ENCODE results near the gene SPATC1L. TPM values are rescaled to one million over a fixed set of nuclear protein-coding genes. Genes with fewer than 3 reads are reported as not detected.
"Not testable (repeated sequence)": the region's sequence is repeated elsewhere in the genome, so short reads cannot be mapped to it uniquely, and the experiment has no call there.

Gene SPATC1L
- total RNA-seq, 1 experiment from 2014 or later = 4.3 TPM

DNA sequence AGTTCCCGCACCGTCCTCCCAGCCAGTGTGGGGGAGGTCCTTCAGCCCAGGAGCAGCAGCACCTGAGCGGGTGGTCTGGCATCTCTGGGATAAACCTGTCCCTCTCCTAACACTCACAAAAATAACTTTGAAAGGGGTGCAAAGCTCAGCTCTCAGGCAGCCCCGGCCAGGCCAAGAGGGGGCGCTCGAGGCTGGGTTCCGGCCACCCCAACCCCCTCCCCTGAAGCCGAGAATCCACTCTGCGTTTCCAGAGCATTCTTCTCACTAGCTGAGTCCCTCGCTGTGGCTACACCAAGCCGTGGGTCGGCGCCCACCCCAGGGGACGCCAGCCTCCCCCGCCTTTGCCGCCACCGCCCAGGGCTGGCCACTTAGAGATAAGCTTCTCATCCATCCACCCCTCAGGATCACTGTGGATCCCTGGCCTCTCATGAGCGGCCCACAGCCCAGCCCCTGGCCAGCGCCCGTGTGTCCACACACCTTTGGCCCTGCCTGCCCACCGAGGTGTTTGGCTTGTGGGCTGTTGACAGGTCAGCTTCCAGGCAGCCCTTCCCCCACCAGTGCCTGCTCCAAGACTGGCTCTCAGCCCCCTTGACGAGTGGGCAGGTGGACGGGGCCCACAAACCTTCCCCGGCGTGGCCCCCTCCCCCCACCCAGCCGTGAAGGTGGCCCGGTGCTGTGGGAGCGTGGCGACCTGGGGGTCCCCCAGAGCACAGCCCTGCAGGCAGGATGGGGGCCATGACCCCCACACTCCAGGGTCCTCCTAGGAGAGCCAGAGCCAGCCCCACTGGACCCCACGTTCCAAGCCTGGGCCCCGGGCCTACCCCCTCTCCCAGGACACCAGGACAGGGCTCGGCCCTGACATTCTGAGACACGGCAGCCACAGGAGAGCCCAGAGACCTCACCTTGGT is 30.8 kb downstream of the SPATC1L start:
- H3K36me3 ChIP-seq = no peaks in the 10 kb centered on the region
- no peak overlapping the region for H3K4me3 ChIP-seq
- H3K27me3 ChIP-seq (replicated peaks) = no peaks in the 10 kb centered on the region
- peaks cover 7% of the 10 kb centered on the region for H3K4me1 ChIP-seq (replicated peaks)
- DNase-seq (ENCODE audit: low read depth in 1 of 2, low spot score in 2 of 2) = peak; percentile 34 to 65
- no peak overlapping the region for H3K27ac ChIP-seq
- H3K9me3 ChIP-seq (replicated peaks) = no peaks in the 10 kb centered on the region

DNA sequence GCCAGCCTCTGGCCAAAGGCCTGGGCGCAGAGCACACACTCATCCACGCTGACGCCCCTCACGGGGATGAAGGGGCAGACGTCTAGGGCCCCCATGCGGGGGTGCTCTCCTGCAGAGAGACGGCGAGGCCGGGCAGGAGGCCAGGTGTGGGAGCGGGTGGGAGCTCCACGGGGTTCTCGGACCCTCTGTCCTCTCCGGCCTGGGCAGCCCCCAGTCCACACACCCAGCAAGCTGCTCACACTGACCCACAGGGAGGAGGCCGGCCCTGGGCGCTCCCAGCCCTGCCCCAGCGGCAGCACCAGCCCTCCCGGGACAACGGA is 31.4 kb downstream of the SPATC1L start:
- no peaks in the 10 kb centered on the region for H3K9me3 ChIP-seq (replicated peaks)
- H3K4me3 ChIP-seq = no peak overlapping the region
- DNase-seq (ENCODE audit: low read depth in 1 of 2, low spot score in 2 of 2) = no peak
- H3K36me3 ChIP-seq = no peaks in the 10 kb centered on the region
- no peaks in the 10 kb centered on the region for H3K27me3 ChIP-seq (replicated peaks)
- no peak overlapping the region for H3K27ac ChIP-seq
- peaks cover 7% of the 10 kb centered on the region for H3K4me1 ChIP-seq (replicated peaks)

DNA sequence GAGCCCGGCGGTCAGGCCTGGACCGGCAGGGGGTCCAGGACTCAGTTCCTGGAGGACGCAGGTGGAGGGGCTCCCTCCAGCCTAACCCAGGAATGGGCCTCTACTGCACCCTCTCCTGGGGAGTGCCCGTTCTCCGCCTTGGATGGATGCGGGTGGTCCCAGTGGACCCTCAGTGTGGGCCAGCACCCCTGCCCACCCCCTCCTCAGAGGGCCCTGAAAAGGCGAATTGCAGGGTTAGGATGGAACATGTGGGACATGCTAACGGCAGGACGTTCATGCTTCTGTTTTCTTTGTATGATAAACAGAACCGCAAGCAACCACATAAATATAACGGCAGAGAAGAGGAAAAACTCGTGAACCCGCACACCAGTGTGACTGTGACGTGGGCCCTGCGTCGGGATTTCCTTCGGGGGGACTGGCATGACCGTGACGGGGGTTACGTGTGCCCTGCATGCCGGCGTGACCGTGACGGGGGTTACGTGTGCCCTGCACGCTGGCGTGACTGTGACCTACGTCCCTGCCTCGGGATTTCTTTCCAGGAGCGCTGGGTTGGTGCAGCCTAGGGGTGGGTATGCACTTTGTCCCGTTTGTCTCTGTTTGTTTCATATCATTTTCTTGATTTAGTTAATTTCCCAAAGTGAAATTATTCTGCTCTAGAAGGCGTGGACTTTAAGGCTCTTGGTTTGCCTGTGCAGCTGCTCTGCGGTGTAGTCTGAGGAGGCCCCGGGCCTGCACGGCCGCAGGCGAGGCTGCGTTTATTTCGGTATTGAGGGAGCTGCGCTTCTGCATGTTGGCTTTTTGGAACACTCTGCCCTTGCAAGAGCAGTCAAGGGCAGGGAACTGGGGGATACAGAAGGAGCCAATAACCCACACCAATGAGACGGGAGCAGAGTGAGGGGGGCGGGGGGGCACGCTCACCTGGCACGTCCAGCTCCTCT is 32.0 kb downstream of the SPATC1L start:
- Histone ChIP-seq H3K27me3 (replicated peaks) (no peaks in the 10 kb centered on the region), H3K9me3 (replicated peaks) (no peaks in the 10 kb centered on the region), H3K36me3 (no peaks in the 10 kb centered on the region), H3K4me1 (replicated peaks) (peaks cover 7% of the 10 kb centered on the region), H3K27ac (no peak overlapping the region), H3K4me3 (no peak overlapping the region)
- peak in 1 of 2 experiments; percentile 41 for DNase-seq (ENCODE audit: low read depth in 1 of 2, low spot score in 2 of 2)

DNA sequence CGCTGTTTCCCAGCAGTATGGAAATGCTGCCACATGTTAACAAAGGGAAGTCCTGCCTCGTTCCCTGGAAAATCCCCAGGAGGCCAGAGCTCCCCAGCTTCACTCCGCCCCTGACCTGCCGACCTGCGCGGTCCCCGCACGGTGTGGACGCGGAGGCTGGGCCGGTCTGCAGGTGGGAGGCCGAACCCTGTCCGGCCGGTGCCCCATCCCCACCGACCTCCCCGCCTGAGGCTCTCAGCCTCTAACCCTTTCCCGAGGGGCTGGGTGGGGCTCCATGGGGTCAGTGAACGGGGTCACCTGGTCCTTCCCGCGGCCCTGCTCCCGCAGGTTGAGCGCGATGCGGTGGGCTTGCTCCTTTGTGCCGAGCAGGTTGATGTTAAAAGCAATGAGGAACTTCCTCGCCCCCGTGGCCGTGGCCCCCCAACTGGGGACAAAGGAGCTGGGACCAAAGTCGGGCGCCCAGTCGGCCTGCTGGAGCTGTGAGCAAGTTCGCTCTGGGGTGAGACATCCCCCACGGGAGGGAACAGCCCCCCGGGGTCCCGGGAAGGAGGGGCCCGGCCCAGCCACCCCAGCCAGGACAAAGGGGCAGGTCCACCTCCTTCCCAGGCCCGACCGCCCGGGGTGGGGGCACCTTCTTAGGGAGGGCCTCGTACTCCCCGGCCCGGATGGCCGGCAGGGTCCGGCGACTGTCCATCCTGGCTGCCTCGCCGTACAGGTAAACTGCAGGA is 32.8 kb downstream of the SPATC1L start:
- Histone ChIP-seq H3K9me3 (replicated peaks) (no peaks in the 10 kb centered on the region), H3K27ac (no peak overlapping the region), H3K27me3 (replicated peaks) (no peaks in the 10 kb centered on the region), H3K4me3 (no peak overlapping the region), H3K4me1 (replicated peaks) (peaks cover 7% of the 10 kb centered on the region), H3K36me3 (no peaks in the 10 kb centered on the region)
- DNase-seq (ENCODE audit: low read depth in 1 of 2, low spot score in 2 of 2) = peak in 1 of 2 experiments; percentile 46

DNA sequence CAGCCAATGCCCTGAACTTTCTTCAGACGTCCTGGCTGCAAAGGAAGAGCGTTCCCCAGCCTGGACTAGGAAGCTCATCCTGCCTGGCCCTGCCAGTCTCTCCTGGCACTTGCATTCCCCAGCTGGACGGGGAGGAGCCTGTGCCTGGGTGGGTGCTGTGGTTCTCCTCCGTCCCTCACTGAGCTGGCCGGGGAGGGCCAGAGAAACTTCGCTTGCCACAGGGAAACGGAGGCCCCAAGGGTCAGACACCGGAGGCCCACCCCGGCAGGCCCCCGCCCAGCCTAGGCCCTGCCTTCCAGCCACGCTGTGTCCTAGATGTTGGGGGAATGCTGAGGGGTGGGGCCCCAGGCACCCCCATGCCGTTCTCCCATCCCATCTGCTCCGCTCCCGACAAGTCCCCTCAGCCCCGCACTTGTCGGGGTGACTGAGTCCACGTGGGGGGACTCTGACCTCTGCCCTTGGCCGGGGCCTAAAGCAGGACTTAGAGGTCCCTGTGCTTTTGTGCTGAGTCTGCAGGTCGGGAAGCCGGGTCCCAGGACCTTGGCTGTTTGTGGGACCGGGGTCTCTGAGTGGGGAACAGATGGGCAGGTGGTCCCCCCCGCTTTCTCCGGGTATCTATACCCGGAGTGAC is 33.7 kb downstream of the SPATC1L start:
- Histone ChIP-seq H3K27ac (no peak overlapping the region), H3K4me1 (replicated peaks) (peaks cover 7% of the 10 kb centered on the region), H3K27me3 (replicated peaks) (no peaks in the 10 kb centered on the region), H3K36me3 (no peaks in the 10 kb centered on the region), H3K4me3 (no peak overlapping the region), H3K9me3 (replicated peaks) (no peaks in the 10 kb centered on the region)
- no peak for DNase-seq (ENCODE audit: low read depth in 1 of 2, low spot score in 2 of 2)

DNA sequence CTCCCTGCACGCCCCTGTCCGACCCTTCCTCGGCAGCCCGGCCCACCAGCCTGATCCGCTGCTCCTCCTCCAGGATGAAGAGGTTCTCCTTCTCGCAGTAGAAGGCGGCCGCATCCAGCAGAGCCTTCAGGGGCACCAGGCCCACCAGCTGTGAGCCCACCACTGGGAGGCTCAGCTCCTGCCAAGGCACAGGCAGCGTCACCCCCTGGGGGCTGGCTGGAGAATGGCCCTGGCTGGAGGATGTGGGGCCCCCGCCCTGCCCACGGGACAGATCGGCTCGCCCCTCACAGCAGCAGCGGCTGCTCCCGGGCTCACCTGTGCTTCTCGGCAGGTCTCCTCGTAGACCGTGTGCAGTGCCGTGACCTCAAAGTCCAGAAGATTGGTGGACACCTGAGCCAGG is 34.2 kb downstream of the SPATC1L start:
- no peak for DNase-seq (ENCODE audit: low read depth in 1 of 2, low spot score in 2 of 2)
- Histone ChIP-seq H3K9me3 (replicated peaks) (no peaks in the 10 kb centered on the region), H3K4me3 (no peak overlapping the region), H3K4me1 (replicated peaks) (peaks cover 7% of the 10 kb centered on the region), H3K36me3 (no peaks in the 10 kb centered on the region), H3K27me3 (replicated peaks) (no peaks in the 10 kb centered on the region), H3K27ac (no peak overlapping the region)

DNA sequence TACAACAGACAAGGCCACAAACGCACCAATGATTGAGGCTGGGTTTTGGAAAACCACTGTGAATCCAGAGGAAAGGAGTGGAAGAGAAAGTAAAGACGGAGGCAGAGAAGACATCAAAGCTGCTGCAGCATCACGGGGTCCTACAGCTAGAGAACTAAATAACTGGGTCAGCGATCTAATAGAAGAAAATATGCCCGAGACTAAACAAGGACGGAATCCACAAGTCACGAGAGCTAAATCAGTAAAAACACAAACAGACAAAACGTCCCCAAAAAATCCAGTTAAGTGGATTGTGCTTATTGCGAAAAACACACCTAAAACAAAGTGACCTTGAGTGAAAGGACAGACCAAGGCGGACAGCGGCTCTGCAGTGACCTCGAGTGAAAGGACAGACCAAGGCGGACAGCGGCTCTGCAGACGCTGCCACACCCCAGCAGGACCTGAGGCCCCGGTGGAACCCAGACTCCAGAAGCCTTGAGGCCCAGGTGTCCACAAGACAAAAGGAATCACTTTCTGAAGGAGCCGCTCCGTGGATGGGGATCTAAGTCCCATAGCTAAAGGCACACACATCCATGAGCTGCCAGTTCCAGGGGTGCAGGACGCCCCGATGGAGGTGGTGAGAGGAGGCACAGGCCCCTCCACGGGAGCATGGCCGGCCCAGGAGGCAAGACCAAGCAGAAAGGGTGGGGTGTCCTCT is 34.9 kb downstream of the SPATC1L start:
- Histone ChIP-seq H3K4me1 (replicated peaks) (peaks cover 7% of the 10 kb centered on the region), H3K9me3 (replicated peaks) (no peaks in the 10 kb centered on the region), H3K27ac (no peak overlapping the region), H3K27me3 (replicated peaks) (no peaks in the 10 kb centered on the region), H3K4me3 (no peak overlapping the region), H3K36me3 (no peaks in the 10 kb centered on the region)
- no peak for DNase-seq (ENCODE audit: low read depth in 1 of 2, low spot score in 2 of 2)

DNA sequence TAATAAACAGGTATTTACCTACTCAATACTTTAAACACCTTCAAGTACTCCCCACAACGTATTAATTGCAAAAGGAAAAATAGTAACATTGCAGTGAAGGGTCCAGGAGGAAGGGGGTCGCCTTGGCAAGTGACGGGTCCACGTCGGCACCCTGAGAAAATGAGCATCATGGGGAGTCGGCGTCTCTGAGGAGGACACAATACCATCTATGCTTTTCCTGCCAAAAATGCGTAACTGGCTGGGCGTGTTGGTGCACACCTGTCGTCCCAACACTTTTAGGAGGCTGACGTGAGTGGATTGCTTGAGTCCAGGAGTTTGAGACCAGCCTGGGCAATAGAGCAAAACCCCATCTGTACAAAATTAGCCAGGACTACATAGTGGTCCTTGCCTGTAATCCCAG is 36.2 kb downstream of the SPATC1L start:
- H3K4me1 ChIP-seq (replicated peaks) = peaks cover under 1% of the 10 kb centered on the region
- H3K27ac ChIP-seq = no peak overlapping the region
- no peaks in the 10 kb centered on the region for H3K36me3 ChIP-seq
- DNase-seq (ENCODE audit: low read depth in 1 of 2, low spot score in 2 of 2) = no peak
- H3K27me3 ChIP-seq (replicated peaks) = no peaks in the 10 kb centered on the region
- H3K9me3 ChIP-seq (replicated peaks) = no peaks in the 10 kb centered on the region
- no peak overlapping the region for H3K4me3 ChIP-seq

DNA sequence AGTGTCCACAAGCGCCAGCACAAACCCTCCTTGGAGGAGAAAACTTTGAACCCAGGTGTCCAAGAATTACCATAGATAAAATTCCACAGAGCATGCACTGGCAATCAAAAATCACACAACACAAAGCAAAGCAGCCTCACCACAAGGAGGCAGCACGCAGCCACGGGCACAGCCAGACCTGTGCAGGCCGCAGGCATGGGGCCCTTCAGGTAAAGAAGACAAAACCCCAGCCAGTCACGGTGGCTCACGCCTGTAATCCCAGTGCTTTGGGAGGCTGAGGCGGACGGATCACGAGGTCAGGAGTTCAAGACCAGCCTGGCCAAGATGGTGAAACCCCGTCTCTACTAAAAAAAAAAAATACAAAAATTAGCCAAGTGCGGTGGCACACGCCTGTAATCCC is 36.8 kb downstream of the SPATC1L start:
- H3K9me3 ChIP-seq (replicated peaks); DNase-seq (ENCODE audit: low read depth in 1 of 2, low spot score in 2 of 2); H3K4me3 ChIP-seq; H3K4me1 ChIP-seq (replicated peaks); H3K27me3 ChIP-seq (replicated peaks); H3K27ac ChIP-seq; H3K36me3 ChIP-seq: not testable (repeated sequence)

DNA sequence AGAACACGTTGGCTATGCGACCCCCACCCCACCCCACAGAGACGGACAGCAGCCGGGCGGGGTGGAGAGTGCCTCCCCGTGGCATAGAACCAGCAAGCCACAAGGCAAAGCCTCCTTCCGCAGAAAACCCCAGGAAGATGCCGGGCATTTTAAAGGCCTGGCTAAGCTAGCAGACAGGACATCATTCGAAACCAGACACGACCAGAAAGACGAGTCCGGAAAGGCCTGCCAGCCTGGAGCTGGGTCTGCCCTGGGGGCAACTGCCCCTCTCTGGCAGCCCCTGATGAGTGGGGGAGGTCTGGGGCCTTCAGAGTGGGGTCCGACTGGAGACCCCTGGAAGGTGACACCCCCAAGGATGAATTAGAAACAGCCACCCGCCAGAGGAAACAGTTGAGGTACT is 37.4 kb downstream of the SPATC1L start:
- H3K27ac ChIP-seq = no peak overlapping the region
- H3K4me1 ChIP-seq (replicated peaks) = no peaks in the 10 kb centered on the region
- no peaks in the 10 kb centered on the region for H3K9me3 ChIP-seq (replicated peaks)
- H3K27me3 ChIP-seq (replicated peaks) = no peaks in the 10 kb centered on the region
- no peaks in the 10 kb centered on the region for H3K36me3 ChIP-seq
- no peak overlapping the region for H3K4me3 ChIP-seq
- DNase-seq (ENCODE audit: low read depth in 1 of 2, low spot score in 2 of 2) = no peak

DNA sequence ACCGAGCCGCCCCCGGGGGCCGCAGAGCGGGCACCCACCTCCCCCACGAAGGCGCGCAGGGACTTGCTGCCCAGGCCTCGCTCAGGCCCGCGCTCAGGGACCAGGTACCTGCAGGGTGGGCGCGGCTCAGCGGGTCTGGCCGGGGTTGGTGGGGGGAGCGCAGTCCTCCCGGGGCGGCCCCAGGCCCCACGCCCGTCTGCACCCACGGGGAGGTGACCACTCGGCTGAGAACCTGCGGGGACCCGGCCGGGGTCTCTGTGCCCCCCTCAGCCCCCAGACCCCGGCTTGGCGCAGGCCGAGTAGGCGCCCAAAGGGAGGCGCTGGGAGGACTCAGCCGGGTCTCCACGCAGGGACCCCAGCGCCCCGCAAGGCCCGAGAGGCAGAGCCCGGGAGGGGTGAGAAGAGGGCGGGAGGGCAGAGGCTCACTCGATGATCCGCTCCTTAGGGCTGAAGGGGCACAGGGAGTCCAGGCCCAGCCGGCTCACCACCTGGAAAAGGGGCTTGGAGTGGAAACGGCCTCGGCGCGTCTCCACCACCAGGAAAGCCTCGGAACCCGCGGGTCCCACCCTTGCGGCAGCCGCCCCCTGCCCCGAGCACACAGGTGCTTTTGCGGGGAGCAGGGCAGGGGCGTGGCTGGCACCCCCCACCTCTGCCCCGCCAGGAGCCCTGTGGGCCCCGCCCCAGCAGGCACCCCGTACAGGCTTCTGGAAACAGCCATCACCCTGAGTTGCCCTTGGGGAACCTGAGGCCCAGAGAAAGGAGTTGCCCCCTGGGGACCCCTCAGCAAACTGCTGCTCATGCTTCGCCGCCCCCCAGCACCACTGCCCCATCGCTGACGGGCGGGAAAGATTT is 38.2 kb downstream of the SPATC1L start:
- Histone ChIP-seq H3K4me1 (replicated peaks) (no peaks in the 10 kb centered on the region), H3K27me3 (replicated peaks) (no peaks in the 10 kb centered on the region), H3K36me3 (no peaks in the 10 kb centered on the region), H3K27ac (no peak overlapping the region), H3K9me3 (replicated peaks) (no peaks in the 10 kb centered on the region), H3K4me3 (no peak overlapping the region)
- no peak for DNase-seq (ENCODE audit: low read depth in 1 of 2, low spot score in 2 of 2)

DNA sequence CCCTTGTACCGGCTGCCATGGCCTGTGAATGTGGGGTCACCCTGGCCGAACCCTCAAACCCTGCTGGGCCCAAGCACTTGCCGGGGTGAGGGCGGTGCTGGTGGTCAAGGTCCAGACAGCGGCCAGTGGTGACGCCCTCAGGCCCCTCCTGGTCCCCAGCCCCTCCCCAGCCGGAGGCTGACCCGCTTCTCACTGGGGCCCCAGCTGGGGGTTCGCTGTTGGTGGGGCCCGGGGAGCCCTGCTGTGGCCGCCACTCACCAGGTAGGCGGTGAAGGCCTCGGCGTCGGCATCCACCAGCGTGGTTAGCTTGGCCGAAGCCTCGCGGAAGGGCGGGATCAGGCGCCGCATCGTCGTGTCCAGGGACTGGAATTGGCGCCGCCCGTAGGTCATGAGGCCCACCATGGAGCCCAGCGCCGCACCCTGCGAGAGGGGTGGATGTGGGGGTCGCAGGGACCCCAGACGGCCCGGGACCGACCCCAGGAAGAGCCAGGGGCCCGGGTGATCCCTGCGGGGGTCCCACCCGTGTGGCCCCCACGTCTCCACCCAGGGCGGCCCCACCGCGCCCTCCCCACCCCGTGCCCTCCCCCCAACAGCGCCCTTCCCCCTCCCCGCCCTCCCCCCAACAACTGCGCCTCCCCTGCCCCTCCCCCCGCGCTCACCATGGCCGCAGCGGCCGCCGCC is 39.0 kb downstream of the SPATC1L start:
- H3K4me3 ChIP-seq = no peak overlapping the region
- DNase-seq (ENCODE audit: low read depth in 1 of 2, low spot score in 2 of 2) = no peak
- no peaks in the 10 kb centered on the region for H3K9me3 ChIP-seq (replicated peaks)
- H3K27ac ChIP-seq = no peak overlapping the region
- no peaks in the 10 kb centered on the region for H3K36me3 ChIP-seq
- no peaks in the 10 kb centered on the region for H3K27me3 ChIP-seq (replicated peaks)
- no peaks in the 10 kb centered on the region for H3K4me1 ChIP-seq (replicated peaks)

All from SJSA1 (cell line).